ENCODE measurements around the gene GRPEL1.

The GRPEL1 gene

GRCh38 chr4:7061815-7062214 lies 6.0 kb downstream of the GRPEL1 start:
- DNase-seq: no peak

GRCh38 chr4:7060346-7061150 lies 7.3 kb downstream of the GRPEL1 start:
- peak; percentile 76 for DNase-seq

- peak; percentile 47 for DNase-seq
Observed at GRCh38 chr4:7059662-7060061, 8.2 kb downstream of the GRPEL1 start.

GRCh38 chr4:7058792-7059191 lies 9.1 kb downstream of the GRPEL1 start:
- DNase-seq: no peak

GRCh38 chr4:7055990-7056325 lies 11.9 kb downstream of the GRPEL1 start:
- DNase-seq: no peak

- DNase-seq: no peak
Observed at GRCh38 chr4:7055111-7055989, 12.5 kb downstream of the GRPEL1 start.

- DNase-seq: no peak
Observed at GRCh38 chr4:7054106-7054880, 13.6 kb downstream of the GRPEL1 start.

GRCh38 chr4:7052923-7053715 lies 14.7 kb downstream of the GRPEL1 start:
- DNase-seq: peak; percentile 52

GRCh38 chr4:7052313-7052712 lies 15.6 kb downstream of the GRPEL1 start:
- no peak for DNase-seq

- DNase-seq: no peak
Observed at GRCh38 chr4:7051905-7052304, 16.0 kb downstream of the GRPEL1 start.

GRCh38 chr4:7051144-7051495 lies 16.7 kb downstream of the GRPEL1 start:
- no peak for DNase-seq

GRCh38 chr4:7050481-7051143 lies 17.3 kb downstream of the GRPEL1 start:
- DNase-seq: no peak

GRCh38 chr4:7049739-7050138 lies 18.1 kb downstream of the GRPEL1 start:
- no peak for DNase-seq

- DNase-seq: no peak
Observed at GRCh38 chr4:7049295-7049694, 18.6 kb downstream of the GRPEL1 start.

GRCh38 chr4:7048642-7049041 lies 19.2 kb downstream of the GRPEL1 start:
- no peak for DNase-seq

- no peak for DNase-seq
Observed at GRCh38 chr4:7046971-7047370, 20.9 kb downstream of the GRPEL1 start.

- no peak for DNase-seq
Observed at GRCh38 chr4:7045961-7046921, 21.6 kb downstream of the GRPEL1 start.

- no peak for DNase-seq
Observed at GRCh38 chr4:7045553-7045952, 22.3 kb downstream of the GRPEL1 start.

GRCh38 chr4:7044137-7044930 lies 23.5 kb downstream of the GRPEL1 start:
- no peak for DNase-seq

Data from suppressor macrophage treated with lipopolysaccharide for 4 hours (primary cell).